Activated CD4-positive, alpha-beta T cell treated with anti-CD3 and anti-CD28 coated beads, Interleukin-2, amount 50 U/mL, for 16 hours (primary cell): ENCODE data around the gene DUS3L.
"Not testable (repeated sequence)": the region's sequence is repeated elsewhere in the genome, so short reads cannot be mapped to it uniquely, and the experiment has no call there.

ENCODE experiments used
- DNase-seq: peaks from one replicate; pipeline ENCODE4 v3.0.0-alpha.2; 2020

DUS3L gene

DNA sequence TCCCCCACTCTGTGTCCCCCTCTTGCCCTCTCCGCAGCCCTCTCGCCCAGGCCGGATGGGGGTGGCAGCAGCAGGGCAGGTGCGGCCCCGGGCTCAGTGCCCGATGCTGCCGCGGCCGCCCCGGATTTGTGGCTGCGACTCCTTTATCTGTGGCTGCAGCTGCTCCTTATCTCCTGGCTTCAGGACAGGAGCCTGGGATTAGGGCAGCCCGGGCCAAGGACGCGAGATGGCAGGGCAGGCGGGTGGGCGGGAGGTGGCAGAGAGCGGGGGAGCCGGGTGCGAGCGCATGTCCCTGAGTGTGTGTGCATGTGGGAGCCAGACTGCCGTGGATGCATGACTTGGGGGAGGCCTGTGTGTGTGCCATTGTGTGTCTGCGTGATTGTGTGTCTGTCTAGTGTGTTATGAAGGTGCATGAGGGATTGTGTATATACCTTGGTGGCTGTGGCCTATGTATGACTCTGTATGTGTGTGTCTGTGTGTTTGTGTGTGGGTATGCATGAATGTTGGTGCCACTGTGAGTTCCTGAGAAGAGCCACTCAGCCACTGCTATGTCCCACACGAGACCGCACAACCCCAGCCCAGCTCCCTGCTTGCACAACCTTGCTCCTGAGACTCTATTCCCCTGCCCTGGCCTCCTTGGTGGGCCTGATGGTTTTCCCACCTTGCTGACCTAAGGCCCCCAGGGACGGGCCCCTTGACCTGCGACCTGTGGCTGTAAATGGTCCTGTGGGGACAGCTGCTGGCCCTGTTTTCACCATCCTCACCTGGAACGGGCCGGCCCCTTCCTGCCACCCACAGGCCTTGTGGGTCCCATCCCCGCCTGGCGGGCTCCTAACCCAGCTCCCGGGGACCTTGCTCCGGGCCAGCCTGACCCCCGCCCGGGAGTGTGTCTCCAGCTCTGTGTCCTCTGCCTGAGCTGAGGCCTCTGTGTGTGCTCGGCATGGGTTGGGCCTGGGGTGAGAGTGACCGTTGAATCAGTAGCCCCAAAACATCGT is 8.6 kb upstream of the DUS3L start:
- DNase-seq = no peak

DNA sequence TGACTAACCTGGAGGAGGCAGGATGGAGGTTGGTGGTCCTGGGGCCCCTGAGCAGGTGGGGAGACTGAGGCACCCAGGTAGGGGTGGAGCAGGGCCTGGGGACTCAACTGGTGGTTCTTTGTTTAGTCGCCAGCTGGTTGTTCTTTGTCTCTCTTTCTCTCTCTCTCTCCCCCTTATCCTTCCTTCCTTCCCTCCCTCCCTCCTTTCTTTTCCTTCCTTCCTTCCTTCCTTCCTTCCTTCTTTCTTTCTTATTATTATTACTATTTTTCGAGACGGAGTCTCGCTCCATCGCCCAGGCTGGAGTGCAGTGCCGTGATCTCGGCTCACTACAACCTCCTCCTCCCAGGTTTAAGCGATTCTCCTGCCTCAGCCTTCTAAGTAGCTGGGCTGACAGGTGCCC is 7.3 kb upstream of the DUS3L start:
- DNase-seq = no peak

DNA sequence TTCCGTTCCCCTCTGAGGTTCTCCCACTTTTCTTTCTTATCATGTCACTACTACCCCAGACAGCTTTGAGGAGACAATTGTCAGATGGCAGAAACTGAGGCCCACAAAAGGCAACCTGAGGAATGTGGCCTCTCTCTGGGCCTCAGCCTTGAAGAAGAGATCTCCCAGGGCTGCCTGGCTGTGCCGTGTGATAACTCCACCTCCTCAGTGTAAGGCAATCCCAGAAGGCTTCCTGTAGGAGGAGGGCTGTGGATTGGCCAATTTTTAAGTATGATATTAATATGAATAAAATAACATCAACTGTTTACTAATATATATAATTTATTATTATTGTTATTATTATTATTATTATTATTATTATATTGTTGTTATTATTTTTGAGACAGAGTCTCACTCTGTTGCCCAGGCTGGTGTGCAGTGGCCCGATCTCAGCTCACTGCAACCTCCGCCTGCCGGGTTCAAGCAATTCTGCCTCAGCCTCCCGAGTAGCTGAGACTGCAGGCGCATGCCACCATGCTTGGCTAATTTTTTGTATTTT is 4.5 kb upstream of the DUS3L start:
- DNase-seq = no peak

DNA sequence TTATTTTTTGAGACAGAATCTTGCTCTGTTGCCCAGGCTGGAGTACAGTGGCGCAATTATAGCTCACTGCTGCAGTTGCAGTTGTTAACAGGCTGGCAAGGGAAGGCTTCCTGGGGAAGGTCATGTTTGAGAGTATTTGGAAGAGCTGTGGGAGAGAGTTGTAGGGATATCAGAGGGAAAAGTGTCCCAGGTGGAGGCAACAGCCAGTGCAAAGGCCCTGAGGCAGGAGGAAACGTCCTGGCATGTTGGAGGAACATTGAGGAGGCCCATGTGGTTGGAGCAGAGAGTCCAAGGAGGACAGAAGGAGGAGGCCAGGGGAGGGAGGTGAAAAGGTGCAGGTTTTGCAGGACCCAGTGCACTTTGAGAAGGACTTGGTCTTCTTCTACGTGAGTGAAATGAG is 2.2 kb upstream of the DUS3L start:
- DNase-seq = no peak

DNA sequence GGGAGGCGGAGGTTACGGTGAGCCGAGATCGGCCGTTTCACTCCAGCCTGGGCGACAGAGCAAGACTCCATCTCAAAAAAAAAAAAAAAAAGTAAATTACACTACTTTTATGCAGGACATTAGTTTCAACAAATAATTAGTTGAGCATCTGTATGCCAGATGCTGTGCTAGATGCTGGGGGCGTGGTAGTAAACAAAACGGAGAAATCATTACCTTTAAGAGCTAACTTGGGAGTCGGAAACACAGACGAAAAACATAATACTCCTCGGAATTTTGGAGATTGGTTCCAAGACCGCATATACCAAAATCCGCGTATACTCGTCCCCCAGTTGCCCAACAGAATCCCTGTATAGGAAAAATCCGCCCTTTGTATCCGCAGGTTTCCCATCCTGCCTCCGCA is 1.3 kb upstream of the DUS3L start:
- DNase-seq = no peak

DNA sequence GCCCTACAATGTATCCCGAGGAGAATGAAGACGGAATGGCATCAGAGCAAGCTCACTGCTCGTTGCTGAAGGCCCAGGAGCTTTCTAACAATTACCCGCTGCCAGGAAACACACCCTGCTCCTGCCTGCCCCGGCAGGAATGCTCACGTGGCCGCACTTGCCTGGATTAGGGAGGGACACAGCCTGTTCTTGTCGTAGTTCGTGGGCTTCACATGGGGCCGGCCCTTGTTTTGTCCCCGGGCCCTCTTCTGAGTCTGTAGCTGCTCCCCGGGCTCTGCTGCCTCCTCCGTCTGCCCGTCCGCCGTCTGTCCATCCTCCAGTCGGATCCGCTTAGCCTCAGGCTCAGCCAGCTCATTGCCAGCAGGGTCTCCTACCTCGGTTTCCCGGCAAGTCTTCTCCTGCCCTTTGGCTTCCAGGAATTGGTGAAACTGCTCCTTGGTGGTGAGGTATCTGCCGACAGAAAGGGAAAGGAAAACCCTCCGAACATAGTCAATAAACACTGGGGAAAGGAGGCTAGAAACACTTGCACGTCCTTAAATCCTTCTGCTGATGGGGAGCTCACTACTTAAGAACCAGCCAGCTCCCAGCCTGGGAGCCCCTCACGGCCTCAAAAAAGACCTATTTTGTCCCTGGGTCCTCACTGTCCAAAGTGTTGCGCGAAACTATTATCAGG is 941 bp downstream of the DUS3L start:
- no peak for DNase-seq

DNA sequence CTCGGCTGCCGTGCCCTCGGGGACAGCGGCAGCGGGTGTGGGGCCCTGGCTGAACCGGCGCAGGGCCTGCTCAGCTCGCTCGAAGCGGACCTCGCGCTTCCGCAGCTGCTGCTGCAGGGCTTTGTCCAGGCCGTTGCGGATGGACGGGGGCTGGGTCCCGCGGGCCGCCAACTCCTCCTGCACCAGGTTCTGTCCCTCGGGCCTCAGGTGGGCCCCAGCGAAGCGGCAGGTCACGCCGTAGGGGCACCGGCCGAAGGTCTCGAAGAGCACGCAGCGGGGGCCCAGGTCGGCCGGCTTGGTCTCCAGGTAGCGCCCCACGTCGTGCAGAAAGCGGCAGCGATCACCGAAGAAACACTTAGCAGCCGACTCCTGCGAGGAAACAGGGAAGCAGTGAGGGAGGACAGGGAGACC is 1.6 kb downstream of the DUS3L start:
- DNase-seq = no peak

DNA sequence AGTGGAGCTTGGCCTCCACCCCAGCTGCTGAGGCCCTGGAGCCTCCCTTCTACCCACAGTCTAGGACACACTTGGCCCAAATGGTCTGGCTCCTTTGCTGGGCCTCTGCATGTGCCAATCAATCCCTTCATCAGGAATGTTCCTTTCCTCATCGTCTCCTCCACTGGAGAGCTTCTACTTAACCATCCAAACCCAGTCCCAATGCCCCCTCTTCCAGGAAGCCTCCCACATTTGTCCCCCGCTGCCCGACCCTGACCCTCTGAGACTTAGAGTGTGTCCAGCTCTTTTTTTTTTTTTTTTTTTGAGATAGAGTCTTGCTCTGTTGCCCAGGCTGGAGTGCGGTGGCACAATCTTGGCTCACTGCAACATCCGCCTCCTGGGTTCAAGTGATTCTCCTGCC is 2.5 kb downstream of the DUS3L start:
- DNase-seq = no peak

DNA sequence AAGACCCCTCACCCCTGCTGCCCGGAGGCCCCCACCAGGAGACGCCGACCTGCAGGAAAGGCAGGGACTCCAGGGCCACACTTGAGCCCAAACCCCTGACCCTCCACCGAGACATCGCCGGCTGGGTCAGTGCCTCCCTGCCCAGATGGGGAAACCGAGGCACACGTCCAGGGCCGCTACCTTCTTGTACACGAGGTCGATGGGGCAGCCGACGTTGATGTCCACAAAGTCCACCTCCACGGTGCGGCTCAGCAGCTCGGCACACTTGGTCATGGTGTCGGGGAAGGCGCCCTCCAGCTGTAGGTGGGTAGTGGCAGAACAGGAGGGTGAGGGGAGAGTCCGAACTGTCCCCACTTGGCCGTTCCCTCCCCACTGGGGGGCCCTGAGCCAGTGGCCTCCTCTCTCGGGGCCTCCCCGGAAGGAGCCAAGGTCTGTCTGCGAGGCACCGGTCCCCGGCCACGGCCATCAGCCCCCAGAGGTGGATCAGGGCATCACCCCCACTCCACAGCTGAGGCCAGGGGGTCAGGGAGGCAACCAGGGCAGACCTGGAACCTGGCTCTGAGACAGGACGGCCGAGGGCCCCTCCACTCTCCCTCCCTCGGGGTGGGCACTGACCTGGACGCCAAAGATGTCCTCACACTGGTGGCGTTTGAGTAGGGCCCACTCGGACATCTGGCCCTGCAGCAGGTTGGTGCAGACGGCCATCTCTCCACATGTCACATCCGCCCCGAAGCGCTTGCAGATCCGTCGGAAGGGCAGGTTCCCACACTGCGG is 3.4 kb downstream of the DUS3L start:
- DNase-seq = no peak

DNA sequence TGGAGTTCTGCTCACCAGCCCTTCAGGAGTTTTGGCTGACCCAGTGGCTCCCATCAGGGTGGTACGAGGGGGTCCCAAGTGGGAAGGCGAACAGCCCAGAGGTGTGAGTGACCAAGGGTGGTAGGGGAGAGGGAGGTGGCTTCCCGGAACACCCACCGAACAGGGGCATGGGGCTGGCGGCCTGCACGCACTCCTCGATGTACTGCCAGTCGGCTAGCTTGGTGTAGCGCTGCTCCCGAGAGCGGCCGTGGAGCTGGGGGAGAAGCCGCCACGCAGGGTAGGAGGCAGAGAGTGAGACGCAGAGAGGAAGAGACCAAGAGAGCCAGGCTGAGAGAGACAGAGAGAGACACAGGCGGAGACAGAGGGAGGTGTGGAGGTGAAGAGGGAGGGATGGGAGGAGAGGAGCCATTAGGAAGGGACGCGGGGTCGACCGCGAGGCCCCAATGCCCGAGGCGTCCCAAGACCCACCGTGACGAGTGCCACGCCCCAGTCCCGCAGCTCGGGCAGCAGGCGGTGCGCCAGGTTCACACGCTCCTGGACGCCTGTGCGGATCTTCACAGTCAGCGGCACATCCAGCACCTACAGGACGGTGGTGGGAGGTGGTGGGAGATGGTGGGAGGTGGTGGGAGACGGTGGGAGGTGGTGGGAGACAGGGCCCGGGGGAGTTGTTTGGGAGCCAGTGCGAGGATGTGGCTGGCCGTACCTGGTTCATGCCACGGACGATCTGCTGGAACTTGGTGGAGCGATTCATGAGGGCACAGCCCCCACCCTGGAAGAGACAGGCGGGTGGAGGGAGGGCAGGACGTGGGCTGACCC is 4.2 kb downstream of the DUS3L start:
- no peak for DNase-seq

DNA sequence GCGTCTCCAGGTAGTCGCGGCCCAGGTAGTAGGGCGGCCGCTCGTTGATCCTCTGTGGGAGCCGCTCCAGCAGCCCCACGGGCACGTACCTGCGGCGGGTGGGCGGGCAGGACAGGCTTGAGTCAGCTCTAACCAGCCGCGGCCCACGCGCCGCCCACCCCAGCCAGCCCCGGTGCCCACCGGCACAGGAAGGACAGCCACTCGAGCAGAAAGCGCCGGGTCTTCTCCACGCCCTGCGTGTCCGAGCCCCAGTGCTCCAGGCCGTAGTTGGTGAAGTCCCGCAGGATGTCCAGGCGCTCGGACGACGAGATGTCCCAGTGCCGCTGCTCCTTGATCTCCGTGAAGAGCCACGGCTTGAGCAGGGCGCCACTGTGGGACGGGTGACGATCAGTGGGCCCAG is 5.5 kb downstream of the DUS3L start:
- no peak for DNase-seq

DNA sequence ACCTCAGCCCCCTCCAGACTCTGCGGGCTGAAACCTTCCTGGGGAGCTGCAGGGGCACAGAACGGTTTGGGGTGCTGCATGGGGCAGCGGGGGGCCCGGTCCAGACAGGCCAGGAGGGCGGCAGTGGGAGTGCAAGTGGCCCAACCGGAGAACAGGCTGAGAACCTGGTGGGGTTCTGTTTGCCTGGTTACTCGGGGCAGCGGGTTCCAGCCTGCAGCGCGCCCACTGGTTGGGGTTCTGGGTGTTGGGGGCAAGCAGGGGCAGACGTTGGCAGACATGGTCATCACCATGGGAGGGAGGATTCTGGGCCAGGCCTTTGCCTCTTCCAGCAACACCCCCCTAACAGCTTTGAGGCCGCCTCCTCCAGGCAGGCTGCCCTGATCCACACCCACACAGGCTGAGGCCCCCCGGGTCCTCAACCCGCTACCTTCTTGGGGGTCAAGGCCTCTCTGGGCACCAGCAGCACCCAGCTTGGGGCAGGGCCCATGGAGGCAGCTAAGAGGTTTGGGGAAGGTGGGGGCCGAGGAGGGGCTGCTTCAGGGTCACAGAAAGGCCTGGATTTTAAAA is 6.3 kb downstream of the DUS3L start, which contains the start of gene PRR22:
Gene PRR22, minus strand, starts transcription at position 166 of the 567 bp plus-strand sequence. Its CDS starts 86 bp downstream, at position 80.
- no peak for DNase-seq

DNA sequence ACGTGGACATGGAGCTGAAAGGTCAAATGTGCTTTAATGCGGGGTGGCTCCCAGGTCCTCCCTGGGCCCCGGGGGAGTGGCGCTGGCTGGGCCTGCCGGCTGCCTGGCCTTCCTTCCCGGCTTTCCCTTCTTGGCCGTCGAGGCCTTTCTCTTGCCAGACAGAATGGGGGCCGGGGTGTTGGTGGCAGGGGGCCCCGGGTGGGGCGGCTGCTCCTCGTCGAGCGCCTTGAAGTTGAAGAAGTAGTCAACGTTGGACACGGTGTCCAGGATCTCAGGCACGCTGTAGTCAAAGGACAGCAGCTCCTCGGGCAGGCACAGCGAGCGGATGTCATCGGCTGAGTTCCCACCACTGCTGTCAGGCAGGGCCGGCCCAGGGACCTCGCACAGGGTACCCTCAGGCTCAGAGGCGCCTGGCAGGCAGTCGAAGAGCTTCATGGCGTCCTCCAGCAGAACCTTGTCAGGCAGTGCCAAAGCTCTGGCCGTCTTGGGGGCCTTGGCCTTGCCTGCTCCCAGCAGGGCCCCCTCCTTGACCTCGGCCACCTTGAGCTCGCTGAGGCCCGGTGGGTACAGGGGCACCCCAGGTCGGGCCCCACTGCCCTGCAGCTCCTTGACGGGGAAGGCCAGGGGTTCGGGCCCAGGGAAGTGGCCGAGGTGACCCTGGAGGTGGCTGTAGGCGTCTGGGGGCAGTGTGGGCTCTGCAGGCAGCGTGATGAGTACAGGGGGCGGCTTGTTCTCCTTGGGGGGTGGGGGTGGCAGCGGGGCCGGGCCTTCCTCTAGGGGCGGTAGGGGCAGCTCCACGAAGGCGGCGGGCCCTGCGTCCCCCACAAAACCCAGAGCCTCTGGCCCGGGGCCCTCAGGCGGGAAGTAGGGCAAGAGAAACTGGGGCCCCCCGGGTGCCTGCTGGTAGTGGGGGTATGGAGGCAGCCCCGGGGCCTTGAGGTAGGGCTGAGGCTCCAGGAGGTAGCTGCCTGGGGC is 7.7 kb downstream of the DUS3L start:
- DNase-seq = no peak

DNA sequence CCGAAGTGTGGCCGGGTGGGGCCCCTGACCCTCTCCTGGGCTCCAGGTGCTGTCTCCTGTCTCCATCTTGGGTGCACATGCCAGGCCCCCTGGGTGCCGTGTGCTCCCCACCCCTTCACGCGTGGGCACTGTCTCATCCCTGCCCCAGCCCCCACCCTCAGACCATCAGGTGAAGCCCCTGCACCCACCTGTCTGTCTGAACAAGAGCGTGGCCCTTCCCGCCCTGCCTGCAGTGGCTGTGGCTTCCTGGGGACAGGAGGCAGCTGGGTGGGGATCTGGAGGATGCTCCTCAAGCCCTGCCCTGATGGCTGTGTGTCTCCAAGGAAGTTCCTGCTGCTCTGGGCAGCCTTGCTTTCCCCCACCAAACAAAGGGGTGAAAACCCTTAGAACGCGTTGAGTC is 8.6 kb downstream of the DUS3L start:
- no peak for DNase-seq

DNA sequence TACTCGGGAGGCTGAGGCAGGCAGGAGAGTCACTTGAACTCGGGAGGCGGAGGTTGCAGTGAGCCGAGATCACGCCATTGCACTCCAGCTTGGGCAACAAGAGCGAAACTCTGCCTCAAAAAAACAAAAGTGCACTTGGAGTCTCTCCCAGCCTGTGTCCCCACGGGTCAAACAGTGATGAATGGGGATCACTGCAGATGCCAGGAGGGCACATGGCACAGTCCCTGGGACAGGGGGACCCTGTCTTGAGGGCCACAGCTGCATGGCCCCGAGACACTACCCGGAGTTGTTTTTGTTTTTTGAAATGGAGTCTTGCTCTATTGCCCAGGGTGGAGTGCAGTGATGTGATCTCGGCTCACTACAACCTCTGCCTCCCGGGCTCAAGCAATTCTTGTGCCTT is 10.0 kb downstream of the DUS3L start:
- not testable (repeated sequence) for DNase-seq

DNA sequence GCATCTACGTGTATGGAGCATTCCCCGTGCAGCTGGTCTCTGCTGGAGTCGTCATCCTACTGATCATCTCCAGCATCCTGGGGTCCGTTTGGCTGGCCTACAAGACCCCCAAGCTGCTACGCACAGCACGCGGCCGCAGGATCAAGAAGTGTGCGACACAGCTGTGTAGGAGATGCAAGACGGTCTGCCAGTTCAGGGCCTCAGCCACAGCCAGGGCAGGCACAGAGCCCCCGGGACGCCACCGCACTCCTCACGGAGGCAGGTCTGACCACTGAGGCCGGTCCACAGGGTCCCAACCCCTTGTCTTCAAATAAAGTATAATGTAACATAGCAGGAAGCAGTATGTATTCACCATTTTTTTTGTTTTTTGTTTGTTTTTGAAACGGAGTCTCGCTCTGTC is 12.6 kb downstream of the DUS3L start:
- DNase-seq = no peak

DNA sequence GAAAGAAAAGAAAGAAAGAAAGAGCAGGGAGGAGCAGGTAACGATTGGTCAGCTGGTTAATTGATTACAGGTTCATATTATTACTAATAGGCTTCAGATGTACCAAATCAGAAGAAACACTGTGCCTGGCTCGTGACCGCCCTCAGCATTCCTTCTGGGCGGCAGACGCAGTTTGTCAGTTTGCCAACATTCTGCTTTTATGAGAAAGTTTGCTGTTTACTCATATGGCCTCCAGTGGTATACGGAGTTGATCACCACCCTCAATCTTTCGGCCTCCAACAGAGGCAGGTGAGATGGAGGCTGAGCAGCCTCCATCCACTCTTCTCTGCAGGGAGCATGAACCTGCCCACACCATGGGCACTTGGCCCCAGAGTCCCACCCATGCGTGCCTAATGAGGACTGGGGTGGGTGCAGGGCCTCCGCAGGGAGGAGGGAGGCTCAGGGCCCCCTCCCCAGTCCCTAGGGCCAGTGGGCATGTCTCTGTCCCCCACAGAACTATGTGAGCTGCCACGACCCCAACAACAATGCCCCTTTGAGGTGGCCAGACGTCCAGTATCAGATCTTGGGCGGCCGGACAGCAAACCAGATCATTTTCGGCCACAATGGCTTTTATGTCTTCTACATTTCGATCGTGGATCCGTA is 15.2 kb downstream of the DUS3L start:
- DNase-seq = no peak

DNA sequence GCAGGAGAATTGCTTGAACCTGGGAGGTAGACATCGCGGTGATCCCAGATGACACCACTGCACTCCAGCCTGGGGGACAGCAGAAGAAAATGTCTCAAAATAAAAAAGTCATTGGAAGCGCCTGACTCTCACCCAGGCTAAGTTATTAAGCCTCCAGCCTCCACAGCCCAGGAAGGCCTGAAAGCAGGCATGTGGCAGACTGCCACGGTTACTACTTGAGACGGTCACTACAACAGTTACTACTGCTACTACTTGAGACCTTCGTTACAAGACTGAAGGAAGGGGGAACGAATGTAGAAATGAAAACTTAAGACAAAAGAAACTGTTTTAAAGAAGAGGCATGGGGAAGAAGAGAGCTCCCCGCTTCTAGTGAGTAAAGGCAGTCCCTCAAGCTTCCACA is 16.0 kb downstream of the DUS3L start:
- DNase-seq = no peak

DNA sequence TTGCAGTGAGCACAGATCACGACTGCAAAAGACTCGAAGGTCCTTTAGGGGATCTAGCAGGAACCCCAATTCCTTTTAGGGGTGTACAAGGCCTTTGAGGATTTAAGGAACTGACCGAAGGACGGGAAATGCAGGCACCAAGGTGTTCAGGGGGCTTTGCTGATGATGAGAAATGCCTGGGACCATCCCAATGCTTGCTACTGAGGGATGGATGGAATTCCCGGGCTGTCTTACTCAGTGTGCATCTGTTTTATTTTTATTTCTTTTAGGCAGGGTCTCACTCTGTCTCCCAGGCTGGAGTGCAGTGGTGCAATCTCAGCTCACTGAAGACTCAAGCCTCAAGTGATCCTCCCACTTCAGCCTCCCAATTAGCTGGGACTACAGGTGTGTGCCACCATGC is 17.7 kb downstream of the DUS3L start:
- DNase-seq = no peak

DNA sequence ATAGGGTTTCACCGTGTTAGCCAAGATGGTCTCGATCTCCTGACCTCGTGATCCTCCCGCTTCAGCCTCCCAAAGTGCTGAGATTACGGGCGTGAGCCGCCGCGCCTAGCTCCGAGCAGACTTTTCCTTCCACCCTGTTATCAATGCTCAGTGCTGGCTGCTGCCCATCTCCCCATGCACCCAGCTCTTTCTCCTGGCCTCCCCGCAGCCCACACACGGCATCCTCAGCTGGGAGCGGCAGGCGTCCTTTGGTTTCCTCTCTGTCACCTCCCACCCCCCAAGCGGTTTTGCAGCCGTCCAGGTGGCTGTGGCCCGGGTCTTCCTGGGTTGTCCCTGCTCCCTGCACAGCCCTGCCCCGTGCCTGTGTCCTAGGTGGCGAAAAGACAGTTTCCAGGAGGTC is 18.5 kb downstream of the DUS3L start:
- no peak for DNase-seq
